Stomach (tissue), 4 donors: ENCODE data around the gene UAP1L1.

Experiments used
- POLR2A ChIP-seq, 4 donors: fragments of 450-650 bp; IDR thresholded peaks; one replicate each; pipeline ENCODE4 v1.6.1; 2016; ENCODE audit warnings: antibody characterized with exemption in 4 of 4, control low read depth in 2 of 4, mild to moderate bottlenecking in 1 of 4, moderate library complexity in 1 of 4
- TF ChIP-seq, protein P1 (sequence below), 7 experiments: fragments of 450-650 bp in 4 of 7; fragments of 200-600 bp in 3 of 7; sonication (generic) in 3 of 7; IDR thresholded peaks; one replicate each; pipeline ENCODE4 v1.5.1; 2016 to 2019; ENCODE audit warnings: antibody characterized with exemption in 7 of 7, control low read depth in 2 of 7, mild to moderate bottlenecking in 1 of 7

DNA sequence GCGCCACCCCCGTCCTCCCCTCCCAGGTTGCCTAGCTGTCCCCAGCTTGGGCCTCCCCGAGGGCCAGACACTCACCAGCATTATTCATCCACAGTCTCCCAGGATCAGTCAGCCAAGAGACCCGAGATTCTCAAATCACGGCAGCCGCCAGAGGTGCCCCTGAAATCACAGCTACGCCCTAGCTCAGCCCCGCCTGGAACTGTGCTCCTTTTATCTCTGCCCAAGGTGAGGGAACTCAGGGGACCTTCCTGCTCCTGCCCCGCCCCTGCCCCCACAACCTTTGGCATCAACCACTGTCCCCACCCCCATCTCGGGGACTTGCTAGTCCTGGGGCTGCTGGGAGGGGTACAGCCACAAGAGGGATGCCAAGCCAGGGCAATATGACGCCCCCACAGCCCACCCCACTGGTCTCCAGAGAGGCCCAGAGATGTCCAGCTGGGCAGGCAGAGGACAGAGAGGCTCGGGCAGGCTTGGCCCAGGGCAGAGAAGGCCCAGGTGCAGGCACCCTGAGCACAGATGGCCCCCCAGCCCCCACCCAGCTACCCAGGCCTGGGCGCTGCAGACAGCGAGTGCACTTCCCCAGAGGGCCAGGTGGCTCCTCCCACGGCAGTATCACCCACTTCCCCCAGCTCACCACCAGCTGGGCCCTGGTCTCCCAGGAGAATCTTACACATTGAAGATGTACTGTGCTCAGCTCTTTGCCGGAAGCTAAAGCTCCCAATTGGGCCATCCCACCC lies 45.2 kb upstream of the UAP1L1 start, which contains the start of gene FUT7:
- TF ChIP-seq, protein P1, sequence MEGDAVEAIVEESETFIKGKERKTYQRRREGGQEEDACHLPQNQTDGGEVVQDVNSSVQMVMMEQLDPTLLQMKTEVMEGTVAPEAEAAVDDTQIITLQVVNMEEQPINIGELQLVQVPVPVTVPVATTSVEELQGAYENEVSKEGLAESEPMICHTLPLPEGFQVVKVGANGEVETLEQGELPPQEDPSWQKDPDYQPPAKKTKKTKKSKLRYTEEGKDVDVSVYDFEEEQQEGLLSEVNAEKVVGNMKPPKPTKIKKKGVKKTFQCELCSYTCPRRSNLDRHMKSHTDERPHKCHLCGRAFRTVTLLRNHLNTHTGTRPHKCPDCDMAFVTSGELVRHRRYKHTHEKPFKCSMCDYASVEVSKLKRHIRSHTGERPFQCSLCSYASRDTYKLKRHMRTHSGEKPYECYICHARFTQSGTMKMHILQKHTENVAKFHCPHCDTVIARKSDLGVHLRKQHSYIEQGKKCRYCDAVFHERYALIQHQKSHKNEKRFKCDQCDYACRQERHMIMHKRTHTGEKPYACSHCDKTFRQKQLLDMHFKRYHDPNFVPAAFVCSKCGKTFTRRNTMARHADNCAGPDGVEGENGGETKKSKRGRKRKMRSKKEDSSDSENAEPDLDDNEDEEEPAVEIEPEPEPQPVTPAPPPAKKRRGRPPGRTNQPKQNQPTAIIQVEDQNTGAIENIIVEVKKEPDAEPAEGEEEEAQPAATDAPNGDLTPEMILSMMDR (IDR thresholded peaks at IDR 0.05), result no peak
- TF ChIP-seq POLR2A (IDR thresholded peaks at IDR 0.05), result no peak
